K562 (cell line): ENCODE results near the gene RPL21. TPM values are rescaled to one million over a fixed set of nuclear protein-coding genes. Genes with fewer than 3 reads are reported as not detected.

Source experiments
- ATAC-seq: fragments of 200-7000 bp; cut with Tn5 transposase; 3 replicates; pipeline ENCODE4 v1.9.1; 2020; ENCODE audit warnings: moderate library complexity
- BruUV-seq: library from RNA; stranded (reverse); fragments of 400-500 nt; replicated peaks from 2 replicates; lab custom pipeline; 2021; lab: Mats Ljungman, UMichigan
- CTCF ChIA-PET: fragments of 300-600 bp; formaldehyde crosslinking; extraction: SDS; loops from one replicate; lab custom pipeline; 2021; ENCODE audit warnings: low intra/inter-chr PET ratio; lab: Yijun Ruan, JAX
- POLR2A ChIA-PET: fragments of 300-600, 350-650 bp; sonication (Branson Sonifier 250); formaldehyde crosslinking; extraction: SDS; loops from one replicate; lab custom pipeline; 2021; ENCODE audit warnings: antibody characterized with exemption, inconsistent platforms; lab: Yijun Ruan, JAX
- DNase-seq, 4 experiments: peaks; one replicate each; pipeline versions ENCODE4 v3.0.0 to v3.0.0-alpha.2; 2011 to 2018; ENCODE audit warnings: low spot score in 3 of 4, mixed read lengths in 3 of 4; ENCODE audit errors: extremely low read depth in 1 of 4
- FAIRE-seq: peaks from 2 replicates; lab custom pipeline; 2011; peaks lifted over from hg19 to GRCh38; lab: Jason Lieb, UNC
- H2AFZ ChIP-seq: 2 replicates; pipeline ENCODE4 v1.6.0; 2011; ENCODE audit warnings: low read depth, low read length, control low read depth, inconsistent platforms
- H3K27ac ChIP-seq: fragments of 200-600 bp; 3 replicates; pipeline ENCODE4 v1.8.0; 2011; ENCODE audit warnings: low read depth, mild to moderate bottlenecking, control low read depth, inconsistent platforms, low read length, moderate library complexity, mixed read lengths; ENCODE audit errors: extremely low read depth
- H3K27me3 ChIP-seq, 2 experiments: fragments of 300-600 bp in 1 of 2; 2 replicates in 1 of 2; 3 replicates in 1 of 2; pipeline versions ENCODE4 v1.6.0 to v1.8.0; 2011; ENCODE audit warnings: inconsistent platforms in 2 of 2, low read length in 2 of 2, mild to moderate bottlenecking in 1 of 2, mixed read lengths in 1 of 2, moderate library complexity in 1 of 2; ENCODE audit not compliant: control insufficient read depth in 2 of 2, insufficient read depth in 2 of 2
- H3K36me3 ChIP-seq: fragments of 300-600 bp; 3 replicates; pipeline ENCODE4 v1.8.0; 2011; ENCODE audit warnings: mild to moderate bottlenecking, low read length, inconsistent platforms; ENCODE audit not compliant: control insufficient read depth, insufficient read depth
- H3K4me1 ChIP-seq, 2 experiments: fragments of 200-600 bp in 1 of 2; replicated peaks in 1 of 2; 2 replicates in 1 of 2; 3 replicates in 1 of 2; pipeline versions ENCODE4 v1.5.1 to v1.8.0; 2011; ENCODE audit warnings: inconsistent platforms in 2 of 2, low read length in 2 of 2, mild to moderate bottlenecking in 1 of 2, mixed read lengths in 1 of 2, moderate library complexity in 1 of 2; ENCODE audit not compliant: control insufficient read depth in 2 of 2, insufficient read depth in 2 of 2
- H3K4me2 ChIP-seq: 2 replicates; pipeline ENCODE4 v1.6.1; 2011; ENCODE audit warnings: low read length, control low read depth, inconsistent platforms, mixed read lengths; ENCODE audit not compliant: insufficient read depth
- H3K4me3 ChIP-seq: fragments of 200-600 bp; sonication (generic), shearing (Covaris generic); 2 replicates; pipeline ENCODE4 v1.5.1; 2016; ENCODE audit warnings: control low read depth, inconsistent platforms
- H3K79me2 ChIP-seq: fragments of 200-600 bp; 3 replicates; pipeline ENCODE4 v1.8.0; 2011; ENCODE audit warnings: low read length, inconsistent platforms; ENCODE audit not compliant: control insufficient read depth, insufficient read depth
- H3K9ac ChIP-seq, 2 experiments: 2 replicates each; pipeline versions ENCODE4 v1.6.0 to v1.6.1; 2011; ENCODE audit warnings: low read depth in 2 of 2, low read length in 2 of 2, control low read depth in 1 of 2, inconsistent platforms in 1 of 2, mild to moderate bottlenecking in 1 of 2, mixed read lengths in 1 of 2; ENCODE audit not compliant: insufficient read depth in 1 of 2
- H3K9me1 ChIP-seq: one replicate; pipeline ENCODE4 v1.6.0; 2011; ENCODE audit warnings: inconsistent platforms, mild to moderate bottlenecking, low read length, moderate library complexity; ENCODE audit not compliant: control insufficient read depth, insufficient read depth
- H3K9me3 ChIP-seq: replicated peaks from 2 replicates; pipeline ENCODE4 v1.5.1; 2011; ENCODE audit warnings: low read depth, low read length, inconsistent platforms; ENCODE audit not compliant: control insufficient read depth, insufficient read depth
- H4K20me1 ChIP-seq: replicated peaks from 2 replicates; pipeline ENCODE4 v1.6.1; 2011; ENCODE audit warnings: low read length, inconsistent platforms, mixed read lengths; ENCODE audit not compliant: control insufficient read depth, insufficient read depth
- CEBPZ ChIP-seq: fragments of 150-350 bp; IDR thresholded peaks from 2 replicates; pipeline ENCODE4 v1.6.1; 2014; ENCODE audit warnings: low read depth, mild to moderate bottlenecking, low read length, borderline replicate concordance
- CREB3 ChIP-seq: fragments of 450-650 bp; conservative IDR thresholded peaks from 2 replicates; pipeline ENCODE4 v1.6.1; 2016; ENCODE audit warnings: missing genetic modification characterization, low read depth, mild to moderate bottlenecking, missing compliant biosample characterization, moderate library complexity
- GATAD2A ChIP-seq: fragments of 450-650 bp; IDR thresholded peaks from 2 replicates; pipeline ENCODE4 v1.6.1; 2017
- KAT7 ChIP-seq: sonication (generic); formaldehyde crosslinking; IDR thresholded peaks from 2 replicates; pipeline ENCODE4 v1.8.0; 2022; ENCODE audit warnings: missing genetic modification reagents, mild to moderate bottlenecking, borderline replicate concordance
- ZFX ChIP-seq: sonication (generic); formaldehyde crosslinking; IDR thresholded peaks from 2 replicates; pipeline ENCODE4 v1.8.0; 2022; ENCODE audit warnings: mild to moderate bottlenecking, missing genetic modification reagents, moderate library complexity
- ZNF140 ChIP-seq: fragments of 250-450 bp; sonication (Bioruptor Pico); IDR thresholded peaks from 2 replicates; pipeline ENCODE4 v1.8.0; 2021; ENCODE audit warnings: moderate library complexity, mild to moderate bottlenecking, inconsistent platforms
- ZNF184 ChIP-seq: sonication (generic); formaldehyde crosslinking; IDR thresholded peaks from 2 replicates; pipeline ENCODE4 v1.5.0; 2020; ENCODE audit warnings: missing genetic modification reagents
- ZNF318 ChIP-seq, 2 experiments: fragments of 450-650 bp; IDR thresholded peaks; 2 replicates each; pipeline ENCODE4 v1.6.1; 2016; ENCODE audit warnings: mild to moderate bottlenecking in 2 of 2, borderline replicate concordance in 1 of 2, low read depth in 1 of 2, moderate library complexity in 1 of 2
- ZNF436 ChIP-seq: fragments of 250-450, 450-650 bp; sonication (Bioruptor Pico); formaldehyde crosslinking; IDR thresholded peaks from 2 replicates; pipeline ENCODE4 v1.7.0; 2020; ENCODE audit warnings: mild to moderate bottlenecking
- ZNF445 ChIP-seq: fragments of 250-450 bp; sonication (Bioruptor Pico); IDR thresholded peaks from 2 replicates; pipeline ENCODE4 v1.4.0; 2020; ENCODE audit warnings: low read depth, mild to moderate bottlenecking, moderate library complexity
- WGBS: fragments of 100-300 bp; shearing (Covaris generic); methylation state at CpG from one replicate; pipeline ENCODE4 v1.1.6; 2016; ENCODE audit warnings: low coverage, mixed read lengths; ENCODE audit not compliant: insufficient coverage; ENCODE audit errors: missing lambda C conversion rate; 5-methylcytosine and 5-hydroxymethylcytosine counted together
- in situ Hi-C: fragments of 300-500 bp; cut with MboI; formaldehyde crosslinking; loops from 4 replicates; pipeline ENCODE4 v1.15.0; 2018; ENCODE audit warnings: inconsistent platforms, mixed read lengths
- intact Hi-C: fragments of 100-400 bp; cut with micrococcal nuclease; formaldehyde crosslinking; loops from 2 replicates; pipeline ENCODE4 v1.14.2; 2022
- polyA plus RNA-seq, 8 experiments: library from polyadenylated mRNA; depleted of rRNA in 4 of 8; stranded (reverse) in 5 of 8; unstranded in 3 of 8; fragments of >200 nt; fragmentation: Nextera tagmentation in 2 of 8; fragmentation: Illumina TruSeq in 1 of 8; extraction: Ambion mirVana in 2 of 8; extraction: Trizol in 1 of 8; gene quantifications; 2 replicates each; pipeline versions ENCODE4 v1.2.1 to v1.2.3, GENCODE V29; 2011 to 2014; ENCODE audit warnings: inconsistent platforms in 1 of 8, missing spikeins in 1 of 8
- total RNA-seq, 7 experiments: library from RNA; depleted of rRNA in 6 of 7; stranded (reverse); fragments of >200 nt in 6 of 7; fragmentation: Illumina TruSeq in 2 of 7; extraction: Trizol in 2 of 7; gene quantifications; 2 replicates each; pipeline versions ENCODE4 v1.2.1 to v1.2.3, GENCODE V29; 2011 to 2021; ENCODE audit warnings: low replicate concordance in 1 of 7

RPL21 gene
- total and polyA plus RNA-seq, 9 of the 15 experiments (the other 6 are each of a cell fraction or from before 2014, with no cell fraction given): 622 to 4,203 (median 1,676) TPM

GRCh38 chr13:27226991-27227390 lies 24.4 kb upstream of the RPL21 start:
- Histone ChIP-seq H3K79me2 (no peaks in the 10 kb centered on the region), H3K9me1 (no peaks in the 10 kb centered on the region), H3K4me3 (no peak overlapping the region), H2AFZ (no peak overlapping the region), H3K9ac (no peak overlapping the region), H3K9me3 (no peaks in the 10 kb centered on the region), H3K36me3 (no peaks in the 10 kb centered on the region), H3K4me1 (no peaks in the 10 kb centered on the region; a peak in 1 of 5 replicates), H3K27me3 (no peaks in the 10 kb centered on the region), H3K27ac (no peak overlapping the region), H3K4me2 (no peak overlapping the region), H4K20me1 (no peaks in the 10 kb centered on the region)
- in situ Hi-C loops: no loop called here
- no TSS peak for BruUV-seq
- no peak for ATAC-seq
- no peak for FAIRE-seq
- WGBS: 50% methylated on average over 2 of the region's 2 CpGs
- ChIA-PET CTCF (no interaction called here), POLR2A (no interaction called here)
- DNase-seq: no peak
- intact Hi-C loops: no loop called here
- TF ChIP-seq CEBPZ (no peak), ZFX (CRISPR knock-in tag) (no peak), ZNF184 (CRISPR knock-in tag) (no peak), ZNF140 (CRISPR knock-in tag) (no peak), GATAD2A (no peak), KAT7 (no peak), ZNF445 (CRISPR knock-in tag) (no peak), ZNF436 (no peak), CREB3 (tag) (no peak), ZNF318 (IDR thresholded peaks at IDR 0.05; ENCODE audit: borderline replicate concordance in 1 of 2, low read depth in 1 of 2) (no peak)
